Colonic mucosa (tissue), 4 donors: ENCODE measurements around the gene SLF1. TPM values are rescaled to one million over a fixed set of nuclear protein-coding genes. Genes with fewer than 3 reads are reported as not detected.

Experiments used
- DNase-seq: peaks from one replicate; pipeline ENCODE4 v3.0.0-alpha.2; 2020
- H3K27ac ChIP-seq: fragments of 200-600 bp; one replicate; pipeline ENCODE4 v1.8.0; 2021
- H3K27me3 ChIP-seq: fragments of 200-600 bp; one replicate; pipeline ENCODE4 v1.8.0; 2021
- H3K36me3 ChIP-seq: fragments of 200-600 bp; one replicate; pipeline ENCODE4 v1.8.0; 2021
- H3K4me1 ChIP-seq: fragments of 200-600 bp; one replicate; pipeline ENCODE4 v1.8.0; 2021; ENCODE audit warnings: mild to moderate bottlenecking
- H3K4me3 ChIP-seq: fragments of 200-600 bp; one replicate; pipeline ENCODE4 v1.8.0; 2021
- H3K9ac ChIP-seq, 2 donors: one replicate each; pipeline ENCODE4 v1.7.0; 2013; ENCODE audit warnings: control low read depth in 2 of 2, low read depth in 2 of 2, low read length in 2 of 2
- H3K9me3 ChIP-seq: fragments of 200-600 bp; one replicate; pipeline ENCODE4 v1.8.0; 2021
- CTCF ChIP-seq: fragments of 200-600 bp; IDR thresholded peaks from one replicate; pipeline ENCODE4 v1.8.0; 2022; ENCODE audit warnings: antibody characterized with exemption, mild to moderate bottlenecking
- intact Hi-C: fragments of 100-400 bp; cut with DNase I; formaldehyde crosslinking; loops from one replicate; pipeline ENCODE4 v1.14.1; 2022
- total RNA-seq, 2 donors: library from RNA; stranded (reverse); fragmentation: NEBNext Ultra II Directional in 1 of 2; extraction: Animal tissue kit (Norgen Biotek cat#: 25700) in 1 of 2; gene quantifications; one replicate each; pipeline ENCODE4 v1.2.1, GENCODE V29; 2021
- donor health status: healthy.
- donor health status: DM: no; HTN: no; CAD: no.
- donor health status: DM: no; HTN: no; CAD: no.

SLF1 gene
- total RNA-seq, 2 donors from 2014 or later, result 3.8 to 8.4 TPM

- TF ChIP-seq CTCF, result no peak
- Histone ChIP-seq H3K27ac (no peak overlapping the region), H3K4me3 (no peak overlapping the region), H3K36me3 (no peaks in the 10 kb centered on the region), H3K27me3 (no peaks in the 10 kb centered on the region), H3K9ac (no peak overlapping the region), H3K9me3 (no peaks in the 10 kb centered on the region), H3K4me1 (no peaks in the 10 kb centered on the region)
- intact Hi-C loops, result no loop called here
- no peak for DNase-seq
Measured at GRCh38 chr5:94620256-94620655, 1.8 kb downstream of the SLF1 start.

GRCh38 chr5:94621763-94622162 lies 3.3 kb downstream of the SLF1 start:
- Histone ChIP-seq H3K27me3 (no peaks in the 10 kb centered on the region), H3K9me3 (no peaks in the 10 kb centered on the region), H3K4me3 (no peak overlapping the region), H3K4me1 (no peaks in the 10 kb centered on the region), H3K27ac (no peak overlapping the region), H3K9ac (no peak overlapping the region), H3K36me3 (no peaks in the 10 kb centered on the region)
- no peak for TF ChIP-seq CTCF
- DNase-seq, result no peak
- intact Hi-C loops, result no loop called here

- Histone ChIP-seq H3K4me3 (no peak overlapping the region), H3K27me3 (no peaks in the 10 kb centered on the region), H3K36me3 (no peaks in the 10 kb centered on the region), H3K4me1 (no peaks in the 10 kb centered on the region), H3K27ac (no peak overlapping the region), H3K9ac (no peak overlapping the region), H3K9me3 (no peaks in the 10 kb centered on the region)
- intact Hi-C loops, result no loop called here
- TF ChIP-seq CTCF, result no peak
- DNase-seq, result no peak
Measured at GRCh38 chr5:94623011-94623410, 4.5 kb downstream of the SLF1 start.

GRCh38 chr5:94623877-94624276 lies 5.4 kb downstream of the SLF1 start:
- no peak for TF ChIP-seq CTCF
- no peaks in the 10 kb centered on the region for H3K9me3 ChIP-seq
- no peaks in the 10 kb centered on the region for H3K27me3 ChIP-seq
- H3K4me3 ChIP-seq, result no peak overlapping the region
- H3K9ac ChIP-seq, result no peak overlapping the region
- no peaks in the 10 kb centered on the region for H3K36me3 ChIP-seq
- intact Hi-C loops, result no loop called here
- no peak for DNase-seq
- H3K4me1 ChIP-seq, result no peaks in the 10 kb centered on the region
- no peak overlapping the region for H3K27ac ChIP-seq

- no peak overlapping the region for H3K4me3 ChIP-seq
- H3K9me3 ChIP-seq, result no peaks in the 10 kb centered on the region
- no peak for DNase-seq
- no peaks in the 10 kb centered on the region for H3K4me1 ChIP-seq
- intact Hi-C loops, result no loop called here
- no peak for TF ChIP-seq CTCF
- H3K36me3 ChIP-seq, result no peaks in the 10 kb centered on the region
- H3K27me3 ChIP-seq, result no peaks in the 10 kb centered on the region
- no peak overlapping the region for H3K27ac ChIP-seq
- H3K9ac ChIP-seq, result no peak overlapping the region
Measured at GRCh38 chr5:94627191-94627590, 8.7 kb downstream of the SLF1 start.

GRCh38 chr5:94632024-94632423 lies 13.6 kb downstream of the SLF1 start:
- no peaks in the 10 kb centered on the region for H3K9me3 ChIP-seq
- no peaks in the 10 kb centered on the region for H3K36me3 ChIP-seq
- no peak overlapping the region for H3K27ac ChIP-seq
- H3K27me3 ChIP-seq, result no peaks in the 10 kb centered on the region
- H3K9ac ChIP-seq, result no peak overlapping the region
- no peak for DNase-seq
- intact Hi-C loops, result no loop called here
- no peak for TF ChIP-seq CTCF
- H3K4me3 ChIP-seq, result no peak overlapping the region
- H3K4me1 ChIP-seq, result no peaks in the 10 kb centered on the region
